NCI-H2196 (cell line): Measurements from ENCODE around the gene CTSF.
"Not testable (repeated sequence)": the region's sequence is repeated elsewhere in the genome, so short reads cannot be mapped to it uniquely, and the experiment has no call there.

Experiments used
- DNase-seq: peaks from one replicate; lab custom pipeline; 2025; ENCODE audit not compliant: unreplicated experiment; lab: John Stamatoyannopoulos, UW

The CTSF gene

GRCh38 chr11:66559866-66560676 lies 8.3 kb downstream of the CTSF start:
- no peak for DNase-seq

GRCh38 chr11:66559142-66559865 lies 9.1 kb downstream of the CTSF start:
- no peak for DNase-seq

- DNase-seq, result no peak
These were observed 10.6 kb downstream of the CTSF start for GRCh38 chr11:66557733-66558326.

DNA sequence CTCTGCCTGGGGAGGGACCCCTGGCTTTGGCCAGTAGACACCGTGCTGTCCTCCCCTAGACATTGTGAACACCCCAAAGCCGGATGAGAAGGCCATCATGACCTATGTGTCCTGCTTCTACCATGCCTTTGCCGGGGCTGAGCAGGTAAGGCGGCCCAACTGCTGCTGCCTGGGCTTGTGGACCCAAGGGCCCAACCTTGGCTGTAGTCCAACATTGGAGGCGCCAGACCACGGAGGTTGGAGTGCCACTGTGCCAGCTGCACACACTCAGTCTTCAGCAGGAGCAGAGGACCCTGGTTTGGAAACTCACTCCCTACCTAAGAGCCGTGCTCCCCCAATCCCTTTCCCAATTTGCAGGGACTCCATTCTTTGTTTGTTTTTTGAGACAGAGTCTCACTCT lies 12.3 kb downstream of the CTSF start:
- peak; percentile 27 for DNase-seq

DNA sequence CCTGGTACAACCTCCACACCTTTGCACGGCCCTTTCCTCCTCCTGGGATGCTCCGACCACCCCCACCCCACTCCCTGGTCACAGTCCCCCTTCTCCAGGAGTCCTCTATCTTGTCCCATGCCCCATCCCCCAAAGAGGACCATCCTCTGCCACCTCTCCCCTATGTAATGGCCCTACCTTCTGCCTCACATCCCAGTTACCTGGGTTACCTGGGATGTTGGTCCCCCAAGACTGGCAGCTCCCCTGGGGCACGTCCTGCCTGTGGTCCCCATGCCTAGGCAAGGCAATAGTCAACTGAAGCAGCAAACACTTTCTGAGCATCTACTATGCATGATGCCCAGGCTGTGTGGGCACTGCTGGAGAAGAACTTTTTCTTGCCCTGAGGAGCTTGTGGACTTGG lies 13.0 kb downstream of the CTSF start:
- DNase-seq, result no peak

GRCh38 chr11:66554602-66555001 lies 13.8 kb downstream of the CTSF start:
- DNase-seq, result no peak

- DNase-seq, result no peak
These were observed 17.5 kb downstream of the CTSF start for GRCh38 chr11:66550887-66551286.

GRCh38 chr11:66549696-66550095 lies 18.7 kb downstream of the CTSF start:
- no peak for DNase-seq

- no peak for DNase-seq
These were observed 19.4 kb downstream of the CTSF start for GRCh38 chr11:66548774-66549630.

- DNase-seq, result no peak
These were observed 20.4 kb downstream of the CTSF start for GRCh38 chr11:66548041-66548440.

- DNase-seq, result no peak
These were observed 20.8 kb downstream of the CTSF start for GRCh38 chr11:66547662-66548009.

- DNase-seq, result no peak
These were observed 21.3 kb downstream of the CTSF start for GRCh38 chr11:66546966-66547661.

DNA sequence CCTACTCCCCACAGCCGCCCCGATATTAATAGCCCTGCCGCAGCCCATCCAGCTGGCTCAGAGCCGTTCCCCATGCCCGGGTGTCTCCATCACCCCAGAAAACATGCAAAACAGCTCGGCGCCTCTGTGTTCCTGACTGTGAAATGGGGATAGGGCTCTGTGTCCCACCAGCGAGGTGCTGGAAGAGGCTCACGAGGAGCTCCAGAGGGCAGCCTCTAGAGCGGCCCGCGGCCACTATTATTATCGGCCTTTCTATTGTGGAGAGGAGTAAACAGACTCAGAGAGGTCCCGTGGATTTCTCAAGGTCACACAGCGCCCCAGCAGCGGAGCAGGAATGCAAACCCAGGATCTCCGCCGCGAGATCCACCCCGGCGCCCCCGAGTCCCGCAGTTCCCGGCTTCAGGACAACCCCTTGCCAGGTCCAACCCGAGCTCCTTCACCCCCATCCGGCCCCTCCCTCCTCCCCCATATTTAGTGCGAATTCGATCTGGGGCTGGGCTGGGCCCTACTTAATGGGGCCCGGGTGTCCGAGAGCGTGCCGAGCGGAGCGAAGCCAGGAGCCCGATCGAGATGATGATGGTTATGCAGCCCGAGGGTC lies 21.9 kb downstream of the CTSF start, which contains the start of gene ACTN3:
ACTN3 (plus strand) TSS at position 536 of the 598 bp plus-strand sequence; CDS start at position 571, 35 bp downstream.
- no peak for DNase-seq

DNA sequence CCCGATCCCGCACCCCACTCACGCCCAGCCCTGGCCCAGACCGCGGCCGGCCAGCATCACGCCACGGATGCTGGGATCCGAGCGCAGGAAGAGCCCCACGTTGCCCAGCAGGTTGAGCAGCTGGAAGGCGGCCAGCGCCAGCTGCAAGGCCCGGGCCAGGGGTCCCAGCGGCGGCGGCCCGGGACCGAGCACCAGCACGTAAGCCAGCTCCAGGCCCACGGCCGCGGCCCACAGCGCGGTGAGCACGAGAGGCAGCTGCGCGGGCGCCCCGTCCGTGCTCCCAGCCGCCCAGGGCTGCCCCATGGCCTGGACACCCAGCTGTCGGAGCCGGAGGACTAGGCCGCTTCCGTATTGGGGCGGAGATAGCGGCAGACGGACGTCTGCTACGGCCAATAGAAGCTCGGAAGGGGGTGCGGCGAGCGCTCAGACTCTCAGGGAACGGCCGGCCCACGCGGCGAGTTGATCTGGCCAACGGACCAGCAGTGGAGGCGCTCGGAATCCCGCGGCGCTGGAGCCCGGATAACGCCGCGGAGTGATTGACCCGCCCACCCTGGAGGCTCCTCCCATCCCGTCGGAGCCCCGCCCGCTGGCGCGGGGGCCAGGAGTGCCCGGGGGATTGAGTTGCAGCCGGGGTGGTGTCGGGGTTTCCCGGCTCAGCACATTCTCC lies 22.6 kb downstream of the CTSF start, which contains the start of gene ZDHHC24:
ZDHHC24 (minus strand) TSS at position 348 of the 667 bp plus-strand sequence; CDS start at position 303, 45 bp downstream.
- DNase-seq, result peak; percentile 95

- DNase-seq, result not testable (repeated sequence)
These were observed 23.5 kb downstream of the CTSF start for GRCh38 chr11:66544952-66545351.

GRCh38 chr11:66543263-66544107 lies 24.9 kb downstream of the CTSF start:
- DNase-seq, result no peak

GRCh38 chr11:66542362-66542761 lies 26.0 kb downstream of the CTSF start:
- DNase-seq, result no peak

DNA sequence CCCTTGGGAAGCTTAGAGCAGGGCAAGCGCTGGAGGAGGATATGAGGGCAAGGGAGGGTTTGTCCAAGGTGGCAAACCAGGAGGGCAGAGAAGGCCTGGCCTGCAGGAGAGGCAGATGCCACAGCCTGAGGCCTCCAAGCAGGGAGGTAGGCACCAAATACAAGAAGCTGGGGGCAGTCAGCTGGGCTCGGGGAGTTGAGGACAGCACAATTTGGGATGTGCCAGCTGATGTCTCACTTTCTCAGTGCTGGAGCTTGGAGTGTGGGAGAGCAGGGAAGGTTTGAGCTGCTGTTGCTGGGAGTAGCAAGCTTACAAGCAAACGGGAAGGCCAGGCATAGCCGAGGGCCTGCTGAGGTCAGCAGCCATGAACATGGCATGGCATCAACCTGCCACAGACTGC lies 26.5 kb downstream of the CTSF start:
- no peak for DNase-seq
